ENCODE results near the gene USP47. TPM values are rescaled to one million over a fixed set of nuclear protein-coding genes. Genes with fewer than 3 reads are reported as not detected.

USP47 gene
- total RNA-seq, 1 experiment from 2014 or later = 45.2 TPM

GRCh38 chr11:11996321-11997048 lies 154.7 kb downstream of the USP47 start:
- POLR2A ChIA-PET (ENCODE audit: unreplicated experiment) = no interaction called here
- H3K27me3 ChIP-seq (ENCODE audit: low read length) = no peaks in the 10 kb centered on the region
- no peak overlapping the region for H3K4me2 ChIP-seq (ENCODE audit: low read length)
- intact Hi-C loops (cut with micrococcal nuclease) = no loop called here
- no peak overlapping the region for H3K4me3 ChIP-seq (ENCODE audit: low read length)
- H2AFZ ChIP-seq (ENCODE audit: low read length) = no peak overlapping the region
- H3K27ac ChIP-seq (ENCODE audit: low read length) = no peak overlapping the region
- H3K9me2 ChIP-seq (replicated peaks; ENCODE audit: low read length) = no peaks in the 10 kb centered on the region
- H3K36me3 ChIP-seq (ENCODE audit: low read depth, low read length) = no peaks in the 10 kb centered on the region
- H3K9ac ChIP-seq (ENCODE audit: low read length) = no peak overlapping the region
- H3K9me3 ChIP-seq (ENCODE audit: low read length) = no peaks in the 10 kb centered on the region
- TF ChIP-seq EZH2phosphoT487 (IDR thresholded peaks at IDR 0.05; ENCODE audit: borderline replicate concordance, low read length) (no peak), CTCF (conservative IDR thresholded peaks at IDR 0.05; ENCODE audit: low read depth, low read length) (no peak), EZH2 (IDR thresholded peaks at IDR 0.05; ENCODE audit: low read length, unreplicated experiment) (no peak)
- peaks cover 50% of the 10 kb centered on the region for H3K4me1 ChIP-seq (ENCODE audit: insufficient read depth, low read length)
- BruUV-seq (replicated peaks) = no TSS peak
- ATAC-seq = no peak
- no peaks in the 10 kb centered on the region for H3F3A ChIP-seq (ENCODE audit: low read length, unreplicated experiment)
- H4K20me1 ChIP-seq (ENCODE audit: low read length) = no peaks in the 10 kb centered on the region
- no peaks in the 10 kb centered on the region for H3K79me2 ChIP-seq (ENCODE audit: low read length)
- CTCF ChIA-PET = no interaction called here
- DNase-seq = no peak

DNA sequence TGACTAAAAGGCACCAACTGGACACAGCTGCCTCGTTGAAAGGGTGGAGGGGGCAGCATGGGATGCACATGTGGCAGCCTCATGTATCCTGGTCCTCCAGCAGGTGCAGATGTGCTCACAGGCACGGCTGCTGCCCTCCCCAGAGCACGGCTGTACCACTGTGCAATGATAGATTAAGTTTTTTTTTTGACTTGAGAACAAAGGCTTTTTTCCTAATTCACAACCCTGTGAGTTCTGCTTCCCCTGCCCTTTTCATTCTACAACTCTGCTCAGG lies 155.2 kb downstream of the USP47 start:
- no peak overlapping the region for H3K9ac ChIP-seq (ENCODE audit: low read length)
- H3K36me3 ChIP-seq (ENCODE audit: low read depth, low read length) = no peaks in the 10 kb centered on the region
- H3K27me3 ChIP-seq (ENCODE audit: low read length) = no peaks in the 10 kb centered on the region
- ChIA-PET POLR2A (ENCODE audit: unreplicated experiment) (no interaction called here), CTCF (no interaction called here)
- H3K4me1 ChIP-seq (ENCODE audit: insufficient read depth, low read length) = peaks cover 46% of the 10 kb centered on the region
- no peak overlapping the region for H2AFZ ChIP-seq (ENCODE audit: low read length)
- no peak overlapping the region for H3K4me2 ChIP-seq (ENCODE audit: low read length)
- BruUV-seq (replicated peaks) = no TSS peak
- H3F3A ChIP-seq (ENCODE audit: low read length, unreplicated experiment) = no peaks in the 10 kb centered on the region
- intact Hi-C loops (cut with micrococcal nuclease) = no loop called here
- H3K9me3 ChIP-seq (ENCODE audit: low read length) = no peaks in the 10 kb centered on the region
- H3K79me2 ChIP-seq (ENCODE audit: low read length) = no peaks in the 10 kb centered on the region
- DNase-seq (no peak), ATAC-seq (no peak)
- no peaks in the 10 kb centered on the region for H4K20me1 ChIP-seq (ENCODE audit: low read length)
- TF ChIP-seq EZH2 (IDR thresholded peaks at IDR 0.05; ENCODE audit: low read length, unreplicated experiment) = no peak
- no peak for TF ChIP-seq EZH2phosphoT487 (IDR thresholded peaks at IDR 0.05; ENCODE audit: borderline replicate concordance, low read length)
- no peak for TF ChIP-seq CTCF (conservative IDR thresholded peaks at IDR 0.05; ENCODE audit: low read depth, low read length)
- H3K27ac ChIP-seq (ENCODE audit: low read length) = no peak overlapping the region
- no peaks in the 10 kb centered on the region for H3K9me2 ChIP-seq (replicated peaks; ENCODE audit: low read length)
- no peak overlapping the region for H3K4me3 ChIP-seq (ENCODE audit: low read length)

GRCh38 chr11:11998091-11998781 lies 156.5 kb downstream of the USP47 start:
- ChIA-PET POLR2A (ENCODE audit: unreplicated experiment) (no interaction called here), CTCF (interaction anchor here (1.1 kb wide), 1 partner anchor 31 kb away, joined by 3 read pairs; no protein-coding TSS in a partner anchor)
- no TSS peak for BruUV-seq (replicated peaks)
- Histone ChIP-seq H3F3A (ENCODE audit: low read length, unreplicated experiment) (no peaks in the 10 kb centered on the region), H3K9ac (ENCODE audit: low read length) (peak overlapping the region; percentile 47; the same call in 1 of the 2 replicates), H3K79me2 (ENCODE audit: low read length) (no peaks in the 10 kb centered on the region), H3K4me3 (ENCODE audit: low read length) (peak overlapping the region; percentile 72), H3K36me3 (ENCODE audit: low read depth, low read length) (no peaks in the 10 kb centered on the region), H4K20me1 (ENCODE audit: low read length) (no peaks in the 10 kb centered on the region), H3K4me2 (ENCODE audit: low read length) (peak overlapping the region; percentile 92), H3K27me3 (ENCODE audit: low read length) (no peaks in the 10 kb centered on the region), H3K9me3 (ENCODE audit: low read length) (no peaks in the 10 kb centered on the region), H3K27ac (ENCODE audit: low read length) (peak overlapping the region; percentile 55), H2AFZ (ENCODE audit: low read length) (peak overlapping the region; percentile 91), H3K4me1 (ENCODE audit: insufficient read depth, low read length) (peaks cover 35% of the 10 kb centered on the region), H3K9me2 (replicated peaks; ENCODE audit: low read length) (no peaks in the 10 kb centered on the region)
- no peak for TF ChIP-seq EZH2phosphoT487 (IDR thresholded peaks at IDR 0.05; ENCODE audit: borderline replicate concordance, low read length)
- no peak for TF ChIP-seq EZH2 (IDR thresholded peaks at IDR 0.05; ENCODE audit: low read length, unreplicated experiment)
- TF ChIP-seq CTCF (conservative IDR thresholded peaks at IDR 0.05; ENCODE audit: low read depth, low read length) = no peak
- DNase-seq = peak; percentile 88
- ATAC-seq = peak; percentile 82
- intact Hi-C loops (cut with micrococcal nuclease) = no loop called here

All from PC-3 (cell line).